NT2/D1 (cell line): ENCODE results near the gene TMEM117.

ENCODE experiments used
- YY1 ChIP-seq: IDR thresholded peaks from 2 replicates; pipeline ENCODE4 v1.6.1; 2011; ENCODE audit not compliant: insufficient read length, insufficient read depth
- ZNF274 ChIP-seq: IDR thresholded peaks from 2 replicates; pipeline ENCODE4 v1.6.1; 2011; ENCODE audit warnings: mild to moderate bottlenecking, low read depth, low read length

DNA sequence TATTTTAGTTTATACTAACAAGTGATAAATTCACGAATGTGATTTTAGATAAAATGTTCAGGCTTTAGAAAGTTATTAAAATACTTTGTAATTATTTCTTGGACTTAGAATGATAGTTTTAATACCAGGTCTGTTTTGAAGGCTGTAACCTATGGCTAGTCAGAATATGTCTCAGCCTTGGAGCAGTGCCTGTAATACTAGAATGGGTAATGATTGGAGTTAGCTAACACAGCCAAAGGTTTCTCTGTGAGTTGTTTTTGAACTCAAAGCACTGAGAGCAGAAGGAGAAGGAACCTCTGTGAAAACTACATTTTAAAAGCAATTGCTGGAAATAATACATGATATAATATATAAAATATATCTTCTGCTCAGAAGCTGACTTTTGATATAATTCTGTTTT, 110.1 kb downstream of the TMEM117 start:
- TF ChIP-seq YY1 (no peak), ZNF274 (no peak)
